Neural progenitor cell (in vitro differentiated cells): ENCODE results near the gene GTF3C2.
"Not testable (repeated sequence)": the region's sequence is repeated elsewhere in the genome, so short reads cannot be mapped to it uniquely, and the experiment has no call there.

Experiments
- CTCF ChIP-seq: fragments of 200-600 bp; sonication (generic); IDR thresholded peaks from 2 replicates; pipeline ENCODE4 v1.5.1; 2017; ENCODE audit warnings: antibody characterized with exemption, mild to moderate bottlenecking
- EZH2 ChIP-seq: fragments of 200-600 bp; sonication (generic); IDR thresholded peaks from 2 replicates; pipeline ENCODE4 v1.6.1; 2017; ENCODE audit warnings: antibody characterized with exemption, mild to moderate bottlenecking, moderate library complexity
- EZH2phosphoT487 ChIP-seq: fragments of 200-600 bp; sonication (generic); IDR thresholded peaks from 2 replicates; pipeline ENCODE4 v1.6.1; 2017; ENCODE audit warnings: antibody characterized with exemption

GRCh38 chr2:27319839-27320238 lies 36.7 kb downstream of the GTF3C2 start:
- not testable (repeated sequence) for TF ChIP-seq CTCF, EZH2, EZH2phosphoT487
